ENCODE results near the gene SEC31B. TPM values are rescaled to one million over a fixed set of nuclear protein-coding genes. Genes with fewer than 3 reads are reported as not detected.
A peak's percentile ranks its signal among the peaks of the same experiment; 100 is the strongest.

SEC31B gene
- total RNA-seq, 1 experiment from 2014 or later: 6.3 TPM

DNA sequence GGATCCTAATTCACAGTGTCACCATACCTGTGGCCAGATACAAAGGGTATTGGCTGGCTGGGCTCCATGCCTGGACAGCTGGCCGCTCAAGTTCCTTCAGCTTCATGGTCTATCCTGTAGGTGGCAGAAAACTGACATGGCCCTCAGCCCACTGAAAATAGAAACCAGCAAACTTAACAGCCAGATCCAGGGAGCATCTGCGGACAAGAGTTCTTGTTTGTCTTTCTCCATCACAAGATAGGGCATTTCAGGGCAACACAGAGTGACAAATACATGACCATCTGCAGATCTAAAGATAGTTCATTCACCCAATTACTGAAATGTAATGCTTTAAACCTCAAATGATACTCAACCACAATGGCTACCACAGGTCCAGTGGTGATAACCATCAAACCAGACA lies 2.8 kb downstream of the SEC31B start:
- TF ChIP-seq, protein P1, sequence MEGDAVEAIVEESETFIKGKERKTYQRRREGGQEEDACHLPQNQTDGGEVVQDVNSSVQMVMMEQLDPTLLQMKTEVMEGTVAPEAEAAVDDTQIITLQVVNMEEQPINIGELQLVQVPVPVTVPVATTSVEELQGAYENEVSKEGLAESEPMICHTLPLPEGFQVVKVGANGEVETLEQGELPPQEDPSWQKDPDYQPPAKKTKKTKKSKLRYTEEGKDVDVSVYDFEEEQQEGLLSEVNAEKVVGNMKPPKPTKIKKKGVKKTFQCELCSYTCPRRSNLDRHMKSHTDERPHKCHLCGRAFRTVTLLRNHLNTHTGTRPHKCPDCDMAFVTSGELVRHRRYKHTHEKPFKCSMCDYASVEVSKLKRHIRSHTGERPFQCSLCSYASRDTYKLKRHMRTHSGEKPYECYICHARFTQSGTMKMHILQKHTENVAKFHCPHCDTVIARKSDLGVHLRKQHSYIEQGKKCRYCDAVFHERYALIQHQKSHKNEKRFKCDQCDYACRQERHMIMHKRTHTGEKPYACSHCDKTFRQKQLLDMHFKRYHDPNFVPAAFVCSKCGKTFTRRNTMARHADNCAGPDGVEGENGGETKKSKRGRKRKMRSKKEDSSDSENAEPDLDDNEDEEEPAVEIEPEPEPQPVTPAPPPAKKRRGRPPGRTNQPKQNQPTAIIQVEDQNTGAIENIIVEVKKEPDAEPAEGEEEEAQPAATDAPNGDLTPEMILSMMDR (conservative IDR thresholded peaks at IDR 0.05): peak; percentile 56

More for the DNA sequence above, 2.8 kb downstream of the SEC31B start:
- Histone ChIP-seq H3K4ac (ENCODE audit: low read depth, low read length) (no peak overlapping the region), H3K9ac (ENCODE audit: extremely low read depth, insufficient read length, low read length) (no peak overlapping the region), H3K23ac (ENCODE audit: insufficient read length, low read depth, low read length) (no peak overlapping the region), H2AFZ (ENCODE audit: low read length) (no peak overlapping the region), H3K23me2 (ENCODE audit: insufficient read length, low read depth, low read length, poor library complexity, severe bottlenecking) (peaks cover 10% of the 10 kb centered on the region), H3K4me1 (ENCODE audit: insufficient read depth, low read length) (no peaks in the 10 kb centered on the region), H2BK12ac (ENCODE audit: insufficient read length, low read depth, low read length) (no peak overlapping the region), H2BK20ac (ENCODE audit: low read depth, low read length, poor library complexity, severe bottlenecking) (no peak overlapping the region), H2AK5ac (ENCODE audit: insufficient read length, low read length) (no peak overlapping the region), H3K79me1 (ENCODE audit: insufficient read depth, low read depth, low read length, poor library complexity, severe bottlenecking) (no peaks in the 10 kb centered on the region), H3K18ac (ENCODE audit: insufficient read length, low read depth, low read length) (no peak overlapping the region), H3K56ac (ENCODE audit: insufficient read length, low read depth, low read length) (no peak overlapping the region), H4K20me1 (ENCODE audit: control insufficient read depth, insufficient read depth, insufficient read length) (no peaks in the 10 kb centered on the region), H3T11ph (ENCODE audit: low read length) (no peak overlapping the region), H2BK120ac (ENCODE audit: low read depth, low read length, poor library complexity, severe bottlenecking) (no peak overlapping the region), H2BK5ac (ENCODE audit: insufficient read length, low read length) (no peak overlapping the region), H3K9me3 (ENCODE audit: control insufficient read depth, low read depth, low read length) (no peaks in the 10 kb centered on the region), H3K79me2 (ENCODE audit: insufficient read depth, low read length) (no peaks in the 10 kb centered on the region), H4K8ac (replicated peaks; ENCODE audit: insufficient read length, low read depth, low read length) (no peak overlapping the region), H4K91ac (ENCODE audit: insufficient read length, low read depth, low read length) (no peak overlapping the region), H2BK15ac (ENCODE audit: low read depth, low read length) (no peak overlapping the region), H3K27me3 (ENCODE audit: insufficient read depth, low read length) (peaks cover 4% of the 10 kb centered on the region; the same call in 1 of the 2 replicates), H3K27ac (ENCODE audit: insufficient read length, low read depth, low read length) (no peak overlapping the region), H4K5ac (ENCODE audit: insufficient read length, low read depth, low read length) (no peak overlapping the region), H3K4me2 (ENCODE audit: insufficient read depth, insufficient read length, low read length) (no peak overlapping the region), H3K14ac (ENCODE audit: insufficient read depth, low read length) (no peak overlapping the region)
- Mint-ChIP-seq H3K36me3 (ENCODE audit: insufficient read depth in 1 of 3, low read depth in 3 of 3) (no peaks in the 10 kb centered on the region; a peak in 1 of 7 replicates), H3K27ac (no peak overlapping the region), H3K9me3 (no peaks in the 10 kb centered on the region), H3K4me1 (peaks cover 9 to 13% of the 10 kb centered on the region in 2 experiments), H3K4me3 (0 out of 5 replicates have a peak overlapping the region, but pooled peaks of 1 of the 2 experiments have one; percentile 5), H3K27me3 (ENCODE audit: low read depth) (peaks cover 47% of the 10 kb centered on the region)
- whole genome bisulfite sequencing (ENCODE audit: extremely low coverage, insufficient read length, low lambda C conversion rate): no CpG with 5 or more reads among the region's 2 CpGs
- DNase-seq: peak; percentile 59
